Activated naive CD4-positive, alpha-beta T cell (primary cell): ENCODE results near the gene BCAM.
A peak's percentile ranks its signal among the peaks of the same experiment; 100 is the strongest.
"Not testable (repeated sequence)": the region's sequence is repeated elsewhere in the genome, so short reads cannot be mapped to it uniquely, and the experiment has no call there.

Experiments used
- DNase-seq, 4 experiments: peaks; one replicate each; lab custom pipeline; 2025; lab: John Stamatoyannopoulos, UW

BCAM gene, protein sequence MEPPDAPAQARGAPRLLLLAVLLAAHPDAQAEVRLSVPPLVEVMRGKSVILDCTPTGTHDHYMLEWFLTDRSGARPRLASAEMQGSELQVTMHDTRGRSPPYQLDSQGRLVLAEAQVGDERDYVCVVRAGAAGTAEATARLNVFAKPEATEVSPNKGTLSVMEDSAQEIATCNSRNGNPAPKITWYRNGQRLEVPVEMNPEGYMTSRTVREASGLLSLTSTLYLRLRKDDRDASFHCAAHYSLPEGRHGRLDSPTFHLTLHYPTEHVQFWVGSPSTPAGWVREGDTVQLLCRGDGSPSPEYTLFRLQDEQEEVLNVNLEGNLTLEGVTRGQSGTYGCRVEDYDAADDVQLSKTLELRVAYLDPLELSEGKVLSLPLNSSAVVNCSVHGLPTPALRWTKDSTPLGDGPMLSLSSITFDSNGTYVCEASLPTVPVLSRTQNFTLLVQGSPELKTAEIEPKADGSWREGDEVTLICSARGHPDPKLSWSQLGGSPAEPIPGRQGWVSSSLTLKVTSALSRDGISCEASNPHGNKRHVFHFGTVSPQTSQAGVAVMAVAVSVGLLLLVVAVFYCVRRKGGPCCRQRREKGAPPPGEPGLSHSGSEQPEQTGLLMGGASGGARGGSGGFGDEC

DNA sequence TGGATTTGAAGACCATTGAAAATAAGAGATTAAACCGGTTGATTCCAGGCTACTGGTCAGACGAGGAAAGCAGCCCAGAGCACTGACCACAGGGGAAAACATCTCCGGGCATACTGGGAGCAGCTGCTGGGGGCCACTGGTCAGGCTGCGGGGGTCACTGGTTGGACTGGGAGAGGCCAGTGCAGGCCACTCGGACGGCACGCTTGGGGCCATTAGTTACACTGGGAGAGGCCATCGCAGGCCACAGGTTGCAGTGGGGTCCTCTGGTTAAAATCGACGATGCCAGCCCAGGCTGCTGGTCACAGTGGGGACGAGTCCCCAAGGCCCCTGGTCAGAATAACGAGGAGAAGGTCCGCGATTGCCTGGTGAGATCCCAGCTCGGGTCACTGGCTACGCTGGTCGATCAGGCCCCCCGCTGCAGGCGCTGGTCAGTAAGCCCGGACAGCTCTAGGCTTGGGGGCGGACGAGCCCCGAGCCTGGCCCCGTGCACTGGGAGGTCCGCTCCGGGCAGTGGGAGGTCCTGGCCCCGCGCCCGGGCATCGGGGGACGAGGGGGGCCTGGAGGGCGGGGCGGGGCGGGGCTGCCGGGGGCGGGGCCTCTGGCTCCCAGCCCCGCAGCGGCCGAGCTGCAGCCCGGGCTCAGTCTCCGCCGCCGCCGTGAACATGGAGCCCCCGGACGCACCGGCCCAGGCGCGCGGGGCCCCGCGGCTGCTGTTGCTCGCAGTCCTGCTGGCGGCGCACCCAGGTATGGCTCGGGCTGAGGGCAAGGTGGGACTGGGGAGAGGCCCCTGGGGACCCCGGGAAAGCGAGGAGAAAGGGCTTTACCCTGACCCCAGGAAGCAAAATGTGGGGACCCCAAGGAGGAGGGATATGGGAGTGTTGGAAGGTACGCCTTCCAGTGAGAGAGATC, at the start of gene BCAM:
TSS of gene BCAM (plus strand) at position 641 of the 909 bp plus-strand sequence. CDS start at position 663, 22 bp downstream.
- no peak for DNase-seq

DNA sequence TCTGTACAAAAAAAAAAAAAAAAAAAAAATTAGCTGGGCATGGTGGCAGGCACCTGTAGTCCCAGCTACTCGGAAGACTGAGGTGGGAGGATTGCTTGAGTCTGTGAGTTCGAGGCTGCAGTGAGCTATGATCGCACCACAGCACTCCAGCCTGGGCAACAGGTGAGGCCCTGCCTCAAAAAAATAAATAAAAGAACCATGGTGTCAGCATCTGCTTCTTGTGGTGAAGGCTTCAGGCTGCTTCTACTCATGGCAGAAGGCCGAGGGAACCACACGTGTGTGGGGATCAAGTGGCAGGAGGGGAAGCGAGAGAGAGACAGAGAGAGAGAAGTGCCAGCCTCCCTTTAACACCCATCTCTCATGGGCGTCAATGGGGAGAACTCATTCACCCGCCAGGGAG, 46.9 kb upstream of the BCAM start:
- DNase-seq, result no peak

DNA sequence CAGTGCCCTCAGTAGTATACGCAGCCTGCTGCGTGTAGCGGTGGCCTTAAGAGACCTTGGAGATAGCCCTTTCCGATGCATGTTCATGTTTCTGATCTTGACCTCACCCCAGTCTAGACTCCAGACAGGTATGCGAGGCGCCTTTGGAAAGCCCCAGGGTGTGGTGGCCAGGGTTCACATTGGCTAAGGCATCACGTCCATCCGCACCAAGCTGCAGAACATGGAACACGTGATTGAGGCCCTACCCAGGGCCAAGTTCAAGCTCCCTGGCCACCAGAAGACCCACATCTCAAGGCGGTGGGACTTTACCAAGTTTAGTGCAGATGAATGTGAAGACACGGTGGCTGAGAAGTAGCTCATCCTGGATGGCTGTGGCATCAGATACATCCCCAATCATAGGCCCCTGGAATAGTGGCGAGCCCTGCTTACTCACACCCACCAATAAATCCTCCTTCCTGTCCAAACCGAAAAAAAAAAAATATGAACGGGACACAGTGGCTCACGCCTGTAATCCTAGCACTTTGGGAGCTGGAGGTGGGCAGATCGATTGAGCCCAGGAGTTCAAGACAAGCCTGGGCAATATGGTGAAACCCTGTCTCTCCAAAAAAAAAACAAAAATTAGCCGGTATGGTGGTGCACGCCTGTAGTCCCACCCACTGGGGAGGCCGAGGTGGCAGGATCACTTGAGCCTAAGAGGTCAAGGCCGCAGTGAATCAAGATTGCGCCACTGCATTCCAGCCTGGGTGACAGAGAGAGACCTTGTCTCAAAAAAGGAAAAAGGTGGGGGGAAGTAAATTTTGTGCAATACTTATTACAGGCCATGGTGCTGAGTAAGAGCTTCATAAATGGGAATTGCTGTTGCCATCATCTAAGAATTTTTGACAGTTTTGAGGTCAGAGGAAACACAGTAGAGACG, 43.6 kb upstream of the BCAM start:
- DNase-seq, result no peak

DNA sequence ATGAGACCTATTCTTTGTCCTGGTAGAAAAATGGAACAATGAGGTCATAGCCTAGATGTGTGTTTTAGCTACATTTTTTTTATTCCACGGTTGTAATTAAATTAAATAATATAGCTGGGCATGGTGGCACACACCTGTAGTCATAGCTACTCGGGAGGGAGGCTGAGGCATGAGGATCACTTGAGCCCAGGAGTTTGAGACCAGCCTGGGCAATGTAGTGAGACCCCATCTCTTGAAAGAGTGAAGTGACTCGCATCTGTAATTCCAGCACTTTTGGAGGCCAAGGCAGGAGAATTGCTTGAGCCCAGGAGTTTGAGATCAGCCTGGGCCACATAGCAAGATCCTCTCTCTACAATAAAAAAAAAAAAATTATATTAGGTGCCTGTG, 43.0 kb upstream of the BCAM start:
- no peak for DNase-seq

DNA sequence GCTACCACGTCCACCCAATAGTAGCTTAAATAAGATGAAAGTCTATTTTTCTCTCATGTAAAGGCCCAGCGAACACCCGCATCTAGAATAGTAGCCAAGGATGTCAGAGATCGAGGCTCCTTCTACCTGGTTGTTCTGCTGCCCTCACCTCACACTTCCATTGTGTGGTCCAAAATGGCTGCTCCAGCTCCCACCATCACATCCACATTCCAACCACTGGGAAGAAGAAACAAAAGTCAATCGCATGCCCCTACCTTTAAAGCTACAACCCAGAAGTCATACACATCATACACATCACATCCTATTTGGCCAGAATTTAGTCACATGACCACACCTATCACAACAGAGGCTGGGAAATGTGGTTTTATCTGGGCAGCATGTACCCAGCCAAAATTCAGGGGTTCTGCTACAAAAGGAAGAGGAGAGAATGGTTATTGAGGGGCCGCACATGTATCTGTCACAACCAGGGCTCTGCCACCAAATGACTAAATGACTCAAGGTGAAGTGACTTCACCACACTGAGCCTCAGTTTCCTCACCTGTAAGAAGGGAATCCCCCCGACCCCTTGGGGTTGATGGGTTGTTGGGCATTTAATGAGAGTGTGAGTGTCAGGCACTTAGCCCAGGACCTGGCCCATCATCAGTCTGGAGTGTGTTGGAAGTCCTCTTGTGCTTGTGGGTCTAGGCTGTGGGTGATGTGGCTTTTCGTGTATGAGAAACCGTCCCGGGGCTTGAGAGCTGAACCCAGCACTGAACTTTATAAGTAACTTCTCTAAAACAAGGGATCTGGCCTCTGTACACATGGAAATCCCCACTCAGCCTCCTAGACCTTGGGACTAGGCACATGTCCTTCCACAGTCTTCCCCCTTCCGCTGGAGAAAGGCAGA, 41.4 kb upstream of the BCAM start:
- no peak for DNase-seq

DNA sequence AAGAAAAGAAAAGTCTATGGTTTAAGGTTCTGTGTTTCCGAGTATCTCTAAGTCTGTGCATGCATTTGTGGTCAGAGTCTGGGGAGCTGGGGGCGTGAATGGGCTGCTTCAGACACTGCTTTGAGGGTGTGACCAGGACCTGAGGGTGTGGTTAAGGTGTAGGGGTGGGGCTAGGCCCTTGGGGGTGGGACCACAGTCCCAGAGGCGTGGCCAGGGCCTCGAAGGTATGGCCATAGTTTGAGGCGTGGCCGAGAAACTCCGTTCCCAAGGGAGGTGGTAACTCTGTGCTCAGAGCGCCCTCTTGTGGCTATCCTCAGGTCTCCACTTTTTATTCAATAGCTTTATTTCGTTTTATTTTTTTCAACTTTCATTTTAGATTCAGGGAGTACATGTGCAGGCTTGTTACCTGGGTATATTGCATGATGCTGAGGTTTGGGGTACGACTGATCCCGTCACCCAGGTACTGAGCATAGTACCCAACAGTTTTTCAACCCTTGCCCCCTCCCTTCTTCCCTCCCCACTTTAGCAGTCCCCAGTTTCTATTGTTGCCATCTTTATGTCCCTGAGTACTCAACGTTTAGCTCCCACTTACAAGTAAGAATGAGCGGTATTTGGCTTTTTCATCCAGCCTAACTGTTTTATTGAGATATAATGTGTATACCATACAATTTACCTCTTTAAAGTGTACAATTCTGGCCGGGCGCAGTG, 38.2 kb upstream of the BCAM start:
- DNase-seq, result peak; percentile 84 to 96 (median 91)

DNA sequence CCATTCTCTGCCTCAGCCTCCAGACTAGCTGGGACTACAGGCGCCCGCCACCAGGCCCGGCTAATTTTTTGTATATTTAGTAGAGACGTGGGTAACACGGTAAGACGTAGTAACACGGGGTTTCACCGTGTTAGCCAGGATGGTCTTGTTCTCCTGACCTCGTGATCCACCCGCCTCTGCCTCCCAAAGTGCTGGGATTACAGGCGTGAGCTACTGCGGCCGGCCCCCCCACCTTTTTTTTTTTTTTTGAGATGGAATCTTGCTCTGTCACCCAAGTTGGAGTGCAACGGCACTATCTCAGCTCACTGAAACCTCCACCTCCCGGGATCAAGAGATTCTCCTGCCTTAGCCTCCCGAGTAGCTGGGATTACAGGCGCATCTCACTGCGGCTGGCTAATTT, 36.8 kb upstream of the BCAM start:
- not testable (repeated sequence) for DNase-seq

DNA sequence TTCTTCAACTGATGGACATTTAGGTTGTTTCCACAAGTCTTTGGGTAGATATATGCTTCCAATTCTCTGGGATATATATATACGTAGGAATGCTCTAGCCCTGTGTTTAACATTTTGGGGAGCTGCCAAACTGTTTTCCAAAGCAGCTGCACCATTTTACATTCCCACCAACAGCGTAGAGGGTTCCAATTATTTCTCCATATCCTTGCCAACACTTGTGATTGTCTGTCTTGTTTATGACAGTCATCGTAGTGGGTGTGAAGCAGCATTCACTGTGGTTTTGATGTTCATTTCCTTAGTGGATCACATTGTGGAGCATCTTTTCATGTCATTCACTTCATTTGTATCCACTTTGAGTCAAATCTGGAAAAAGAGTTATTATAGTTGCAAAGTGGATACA, 35.9 kb upstream of the BCAM start:
- no peak for DNase-seq

DNA sequence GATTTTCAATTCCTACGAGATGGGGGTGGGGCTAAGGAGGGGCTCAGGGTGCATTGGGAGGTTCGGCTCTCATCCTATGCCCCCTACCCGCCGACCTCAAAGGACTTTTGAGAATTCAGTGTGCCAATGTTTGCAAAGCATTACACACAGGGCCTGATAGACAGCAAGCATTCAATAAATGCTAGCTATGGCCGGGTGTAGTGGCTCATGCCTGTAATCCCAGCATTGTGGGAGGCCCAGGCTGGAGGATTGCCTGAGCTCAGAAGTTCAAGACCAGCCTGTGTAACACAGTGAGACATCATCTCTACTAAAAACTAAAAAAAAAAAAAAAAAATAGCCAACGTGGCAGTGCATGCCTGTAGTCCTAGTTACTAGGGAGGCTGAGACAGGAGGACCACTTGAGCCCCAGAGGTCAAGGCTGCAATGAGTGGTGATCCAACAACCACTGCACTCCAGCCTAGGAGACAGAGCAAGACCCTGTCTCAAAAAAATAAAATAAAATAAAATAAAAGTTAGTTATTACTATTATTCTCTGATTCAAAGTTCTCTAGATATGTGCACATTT, 33.1 kb upstream of the BCAM start:
- DNase-seq, result no peak

DNA sequence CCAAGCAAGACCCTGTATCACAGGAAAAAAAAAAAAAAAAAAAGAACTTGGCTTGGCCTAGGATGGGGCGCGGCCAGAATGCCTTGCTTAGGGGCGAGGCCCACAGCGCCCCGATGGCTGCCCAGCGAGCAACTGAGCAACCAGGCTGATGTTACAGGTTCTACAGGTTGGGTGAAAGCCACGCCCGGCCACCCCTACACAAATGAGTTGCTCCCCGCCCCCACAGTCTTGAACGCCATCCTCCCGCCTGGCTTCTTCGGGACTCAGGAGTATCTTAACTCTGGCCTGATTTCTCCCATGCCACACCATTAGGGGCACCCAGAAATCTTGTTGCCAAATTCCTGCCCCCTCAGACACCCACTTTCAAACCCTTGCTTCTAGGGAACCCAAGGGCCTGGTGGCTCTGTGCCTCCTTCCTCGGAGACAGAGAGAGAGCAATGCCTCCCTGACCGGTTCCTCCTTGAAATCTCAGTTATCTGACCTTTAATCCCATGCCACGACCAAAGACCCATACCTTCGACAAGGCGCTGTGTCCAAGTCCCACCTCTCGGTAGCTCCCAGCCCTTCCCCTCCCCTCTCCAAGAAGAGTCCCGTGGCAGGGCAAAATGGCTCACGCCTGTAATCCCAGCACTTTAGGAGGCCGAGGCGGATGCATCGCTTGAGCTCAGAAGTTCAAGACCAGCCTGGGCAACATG, 32.4 kb upstream of the BCAM start:
- DNase-seq, result no peak

DNA sequence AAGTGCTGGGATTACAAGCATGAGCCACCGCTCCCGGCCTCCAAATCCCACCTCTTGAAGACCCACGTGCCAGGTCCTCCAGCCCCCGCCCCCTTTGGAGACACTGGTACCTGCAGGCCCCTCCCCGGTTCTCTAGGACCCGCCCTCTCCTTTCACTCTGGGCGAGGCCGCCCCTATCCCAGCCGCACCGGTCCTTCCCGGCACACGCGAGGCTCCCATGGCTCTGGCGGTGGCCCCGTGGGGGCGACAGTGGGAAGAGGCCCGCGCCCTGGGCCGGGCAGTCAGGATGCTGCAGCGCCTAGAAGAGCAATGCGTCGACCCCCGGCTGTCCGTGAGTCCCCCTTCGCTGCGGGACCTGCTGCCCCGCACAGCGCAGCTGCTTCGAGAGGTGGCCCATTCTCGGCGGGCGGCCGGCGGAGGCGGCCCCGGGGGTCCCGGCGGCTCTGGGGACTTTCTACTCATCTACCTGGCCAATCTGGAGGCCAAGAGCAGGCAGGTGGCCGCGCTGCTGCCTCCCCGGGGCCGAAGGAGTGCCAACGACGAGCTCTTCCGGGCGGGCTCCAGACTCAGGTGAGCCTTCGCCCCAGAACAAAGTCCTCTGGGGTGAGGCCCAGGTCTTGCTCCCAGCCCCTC, 31.1 kb upstream of the BCAM start, which contains the start of gene CBLC:
TSS of gene CBLC (plus strand) at position 176 of the 633 bp plus-strand sequence. CDS start at position 218, 42 bp downstream.
- no peak for DNase-seq

DNA sequence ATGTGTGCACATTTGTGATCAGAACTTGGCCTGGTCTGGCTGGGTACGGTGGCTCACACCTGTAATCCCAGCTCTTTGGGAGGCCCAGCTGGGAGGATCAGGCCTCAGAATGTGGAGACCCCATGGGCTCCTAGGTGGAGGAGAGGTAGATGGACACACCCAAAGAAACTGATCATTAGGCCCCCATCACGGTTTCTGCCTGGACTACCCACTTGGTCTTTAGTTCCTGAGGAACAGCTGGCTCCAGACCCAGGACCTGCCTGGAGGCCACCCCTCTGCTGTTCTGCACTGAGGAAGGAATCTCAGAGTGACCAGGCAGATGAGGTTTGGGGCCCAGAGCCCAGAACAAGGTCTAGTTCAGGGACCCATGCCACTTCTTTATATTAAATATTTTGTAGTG, 29.8 kb upstream of the BCAM start:
- DNase-seq, result no peak

DNA sequence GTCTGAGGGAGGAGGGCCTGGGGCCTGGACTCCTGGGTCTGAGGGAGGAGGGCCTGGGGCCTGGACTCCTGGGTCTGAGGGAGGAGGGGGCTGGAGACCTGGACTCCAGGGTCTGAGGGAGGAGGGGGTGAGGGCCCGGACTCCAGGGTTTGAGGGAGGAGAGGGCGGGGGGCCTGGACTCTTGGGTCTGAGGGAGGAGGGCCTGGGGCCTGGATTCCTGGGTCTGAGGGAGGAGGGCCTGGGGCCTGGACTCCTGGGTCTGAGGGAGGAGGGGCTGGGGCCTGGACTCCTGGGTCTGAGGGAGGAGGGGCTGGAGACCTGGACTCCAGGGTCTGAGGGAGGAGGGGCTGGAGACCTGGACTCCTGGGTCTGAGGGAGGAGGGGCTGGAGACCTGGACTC, 27.2 kb upstream of the BCAM start:
- not testable (repeated sequence) for DNase-seq

DNA sequence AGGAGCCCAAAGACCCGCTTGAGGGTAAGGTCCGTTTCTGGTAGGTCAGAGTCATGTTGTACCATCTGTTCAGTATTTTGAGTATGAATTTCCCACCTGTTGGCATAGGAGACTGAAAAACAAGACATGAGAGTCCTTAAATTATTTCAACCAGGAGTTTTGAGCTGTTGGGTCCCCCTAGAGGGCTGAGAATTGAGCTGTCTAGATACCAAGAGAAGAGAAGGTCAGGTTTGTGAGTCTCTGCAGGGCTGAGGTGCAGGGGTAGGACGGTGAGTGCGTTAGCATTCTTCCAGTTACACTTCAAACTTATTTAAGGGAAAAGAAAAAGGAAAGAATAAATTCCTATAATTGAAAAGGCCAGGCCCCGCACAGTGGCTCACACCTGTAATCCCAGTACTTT, 26.2 kb upstream of the BCAM start:
- DNase-seq, result no peak

DNA sequence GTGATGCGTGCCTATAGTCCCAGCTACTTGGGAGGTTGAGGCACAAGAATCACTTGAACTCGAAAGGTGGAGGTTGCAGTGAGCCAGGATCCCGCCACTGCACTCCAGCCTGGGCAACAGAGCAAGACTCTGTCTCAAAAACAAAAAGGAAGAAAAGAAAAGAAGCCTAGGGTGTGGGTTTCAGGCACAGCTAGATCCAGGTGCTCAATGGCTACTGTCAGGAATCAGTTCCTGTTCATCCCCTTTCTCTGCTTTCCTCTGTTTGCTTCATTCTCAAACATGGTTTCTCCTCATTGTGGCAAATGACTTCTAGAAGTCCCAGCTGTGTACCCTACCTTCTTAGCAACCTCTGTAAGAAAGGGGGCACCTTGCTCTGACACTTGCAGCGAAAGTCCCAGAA, 25.4 kb upstream of the BCAM start:
- DNase-seq, result no peak

DNA sequence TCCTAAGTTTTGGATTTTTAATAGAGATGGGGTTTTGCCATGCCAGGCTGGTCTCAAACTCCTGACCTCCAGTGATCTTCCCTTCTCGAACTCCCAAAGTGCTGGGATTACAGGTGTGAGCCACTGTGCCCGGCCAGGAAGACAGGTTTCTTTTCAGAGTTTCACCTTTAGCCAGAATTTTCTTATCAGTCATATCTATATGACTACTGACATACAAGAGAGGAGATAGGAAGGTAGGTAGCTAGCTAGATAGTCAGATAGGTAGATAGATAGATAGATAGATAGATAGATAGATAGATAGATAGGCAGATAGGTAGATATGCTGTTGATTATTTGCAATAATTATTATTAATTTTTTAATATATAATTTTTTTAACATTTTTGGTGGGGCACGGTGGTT, 23.6 kb upstream of the BCAM start:
- DNase-seq, result no peak

DNA sequence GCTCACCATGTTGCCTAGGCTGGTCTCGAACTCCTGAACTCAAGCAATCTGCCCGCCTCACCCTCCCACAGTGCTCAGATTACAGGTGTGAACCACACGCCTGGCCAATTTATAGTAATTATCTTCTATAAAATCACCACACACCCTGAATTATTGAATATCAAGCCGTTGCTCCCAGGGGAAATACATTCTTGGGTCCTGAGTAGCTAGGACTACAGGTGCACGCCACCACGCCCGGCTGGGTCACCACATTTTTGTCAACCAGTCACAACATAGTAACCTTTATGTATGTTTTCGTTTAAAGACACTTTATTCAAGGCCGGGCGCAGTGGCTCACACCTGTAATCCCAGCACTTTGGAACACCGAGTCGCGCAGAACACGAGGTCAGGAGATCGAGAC, 22.9 kb upstream of the BCAM start:
- DNase-seq, result no peak

DNA sequence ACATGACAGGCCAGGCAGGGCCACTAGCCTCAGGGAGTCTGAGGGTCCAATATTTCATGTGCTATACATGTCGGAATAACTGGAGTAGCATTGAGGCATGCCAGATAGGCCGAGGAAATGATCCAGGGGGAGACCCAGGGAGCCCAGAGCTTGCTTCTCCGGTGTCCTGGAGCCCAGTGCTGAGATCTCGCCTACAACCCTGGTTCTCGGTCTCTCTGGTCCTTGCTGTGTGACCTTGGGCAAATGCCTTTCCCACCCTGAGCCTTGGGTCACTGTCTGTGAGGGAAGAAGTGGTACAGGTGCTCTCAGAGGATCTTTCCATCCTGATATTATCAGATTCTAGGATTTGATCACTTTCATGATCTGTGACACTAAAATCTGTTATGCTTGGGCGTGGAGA, 19.9 kb upstream of the BCAM start:
- no peak for DNase-seq
